Activated CD8-positive, alpha-beta T cell treated with anti-CD3 and anti-CD28 coated beads, Interleukin-2, amount 10 ng/mL, durations not matched to agents 7 days and 5 days (primary cell): ENCODE measurements around the gene SHFL. TPM values are rescaled to one million over a fixed set of nuclear protein-coding genes. Genes with fewer than 3 reads are reported as not detected.

ENCODE experiments used
- ATAC-seq: fragments of 150-1000 bp; cut with Tn5 transposase; one replicate; pipeline ENCODE4 v1.10.0; 2021; ENCODE audit warnings: moderate library complexity
- CTCF ChIA-PET: fragments of 350-600 bp; sonication (Branson Sonifier 250); formaldehyde crosslinking; loops from one replicate; lab custom pipeline; 2021; ENCODE audit warnings: antibody characterized with exemption; lab: Charles Lee
- POLR2A ChIA-PET: fragments of 350-600 bp; sonication (Branson Sonifier 250); formaldehyde crosslinking; loops from one replicate; lab custom pipeline; 2021; ENCODE audit warnings: antibody characterized with exemption; lab: Charles Lee
- DNase-seq: peaks from one replicate; pipeline ENCODE4 v3.0.0-alpha.2; 2020
- H3K27ac Mint-ChIP-seq: one replicate; pipeline ENCODE4 v1.8.0; 2021; ENCODE audit warnings: mild to moderate bottlenecking, mixed read lengths
- H3K27me3 Mint-ChIP-seq: one replicate; pipeline ENCODE4 v1.8.0; 2021; ENCODE audit warnings: low read depth, mixed read lengths
- H3K36me3 Mint-ChIP-seq: one replicate; pipeline ENCODE4 v1.8.0; 2021; ENCODE audit warnings: low read depth, mixed read lengths
- H3K4me1 Mint-ChIP-seq: one replicate; pipeline ENCODE4 v1.8.0; 2021; ENCODE audit warnings: low read depth, mixed read lengths
- H3K4me3 Mint-ChIP-seq: one replicate; pipeline ENCODE4 v1.8.0; 2021; ENCODE audit warnings: mild to moderate bottlenecking, mixed read lengths
- H3K9me3 Mint-ChIP-seq: one replicate; pipeline ENCODE4 v1.8.0; 2022; ENCODE audit warnings: mixed read lengths; ENCODE audit not compliant: insufficient read depth
- total RNA-seq, 2 experiments: library from RNA; stranded (reverse); gene quantifications; one replicate each; pipeline ENCODE4 v1.2.3, GENCODE V29; 2021

SHFL gene
- total RNA-seq, 2 experiments from 2014 or later = 81.2 to 89.5 TPM

DNA sequence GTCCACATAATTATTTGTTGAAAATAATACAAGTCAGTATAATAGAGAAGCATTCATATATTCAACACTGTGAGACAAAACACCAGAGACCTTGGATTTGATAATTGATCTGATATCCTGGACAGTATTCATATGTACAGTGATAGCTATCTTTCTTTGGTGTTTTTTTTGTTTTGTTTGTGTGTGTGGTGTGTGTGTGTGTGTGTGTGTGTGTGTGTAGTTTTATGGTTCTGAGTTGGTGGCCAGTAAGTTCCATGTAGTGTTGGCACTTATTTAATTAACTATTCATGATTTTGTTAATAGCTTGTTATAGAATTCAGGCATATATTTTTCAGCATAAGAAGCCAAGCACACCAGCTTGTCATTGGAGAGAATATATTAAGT lies 18.0 kb downstream of the SHFL start:
- CTCF ChIA-PET = interaction anchor here (0.6 to 11.3 kb wide), 10 partner anchors 6 to 468 kb away, joined by 3 to 135 read pairs (median 3); no protein-coding TSS in a partner anchor
- Mint-ChIP-seq H3K36me3 (peaks cover 23% of the 10 kb centered on the region), H3K27ac (peak overlapping the region; percentile 96), H3K4me1 (peaks cover 71% of the 10 kb centered on the region), H3K4me3 (peak overlapping the region; percentile 51), H3K9me3 (no peaks in the 10 kb centered on the region), H3K27me3 (no peaks in the 10 kb centered on the region)
- DNase-seq (no peak), ATAC-seq (no peak)
- POLR2A ChIA-PET = interaction anchor here (0.6 to 9.4 kb wide), 7 partner anchors 7 to 1478 kb away, joined by 3 to 92 read pairs (median 4); partner anchors contain the start of gene EIF3G

DNA sequence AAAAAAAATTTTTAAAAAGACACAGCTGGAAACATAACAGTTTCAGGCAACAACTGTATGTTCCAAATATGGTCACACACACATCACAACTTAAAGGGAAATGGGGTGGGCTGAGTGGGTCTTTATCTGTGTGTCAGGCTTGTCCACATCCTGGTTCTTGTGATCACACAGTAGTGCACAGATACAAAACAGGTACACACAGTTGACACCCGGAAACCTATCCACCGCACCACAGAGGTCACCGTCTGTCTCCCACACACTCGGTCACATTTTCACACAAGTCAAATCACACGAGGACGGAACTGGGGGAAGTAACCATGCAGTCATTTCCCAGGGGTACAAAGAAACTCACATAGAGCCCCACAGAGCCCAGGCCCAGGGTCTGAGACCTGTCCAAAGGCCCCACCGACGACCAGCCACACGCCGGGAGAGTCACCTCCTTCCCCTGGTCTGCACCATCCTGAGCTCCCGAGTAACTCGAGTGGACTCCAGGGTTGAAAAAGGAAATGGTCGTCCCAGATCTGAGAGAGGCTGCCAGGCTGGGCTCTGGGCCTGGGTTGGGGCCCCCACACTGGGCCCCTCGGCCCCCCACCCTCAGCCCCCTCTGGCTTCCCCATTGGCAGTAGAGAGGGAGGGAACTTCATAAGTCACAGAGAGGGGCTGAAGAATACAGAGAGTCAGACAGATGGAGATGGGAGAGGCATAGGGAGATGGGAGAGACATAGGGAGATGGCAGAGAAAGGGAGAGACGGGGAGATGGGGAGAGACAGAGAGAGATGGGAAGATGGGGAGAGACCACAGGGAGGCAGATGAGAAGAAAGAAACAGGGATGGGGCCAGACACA lies 18.8 kb downstream of the SHFL start:
- H3K9me3 Mint-ChIP-seq = no peaks in the 10 kb centered on the region
- no peaks in the 10 kb centered on the region for H3K27me3 Mint-ChIP-seq
- peaks cover 73% of the 10 kb centered on the region for H3K4me1 Mint-ChIP-seq
- ATAC-seq = peak; percentile 67
- peak overlapping the region; percentile 84 for H3K4me3 Mint-ChIP-seq
- peak; percentile 95 for DNase-seq
- H3K36me3 Mint-ChIP-seq = peaks cover 31% of the 10 kb centered on the region
- ChIA-PET POLR2A (interaction anchor here (0.6 to 9.4 kb wide), 7 partner anchors 8 to 281 kb away, joined by 3 to 92 read pairs (median 4); partner anchors contain the start of gene EIF3G), CTCF (interaction anchor here (0.7 to 11.3 kb wide), 9 partner anchors 6 to 319 kb away, joined by 3 to 135 read pairs (median 3); no protein-coding TSS in a partner anchor)
- H3K27ac Mint-ChIP-seq = peak overlapping the region; percentile 96

DNA sequence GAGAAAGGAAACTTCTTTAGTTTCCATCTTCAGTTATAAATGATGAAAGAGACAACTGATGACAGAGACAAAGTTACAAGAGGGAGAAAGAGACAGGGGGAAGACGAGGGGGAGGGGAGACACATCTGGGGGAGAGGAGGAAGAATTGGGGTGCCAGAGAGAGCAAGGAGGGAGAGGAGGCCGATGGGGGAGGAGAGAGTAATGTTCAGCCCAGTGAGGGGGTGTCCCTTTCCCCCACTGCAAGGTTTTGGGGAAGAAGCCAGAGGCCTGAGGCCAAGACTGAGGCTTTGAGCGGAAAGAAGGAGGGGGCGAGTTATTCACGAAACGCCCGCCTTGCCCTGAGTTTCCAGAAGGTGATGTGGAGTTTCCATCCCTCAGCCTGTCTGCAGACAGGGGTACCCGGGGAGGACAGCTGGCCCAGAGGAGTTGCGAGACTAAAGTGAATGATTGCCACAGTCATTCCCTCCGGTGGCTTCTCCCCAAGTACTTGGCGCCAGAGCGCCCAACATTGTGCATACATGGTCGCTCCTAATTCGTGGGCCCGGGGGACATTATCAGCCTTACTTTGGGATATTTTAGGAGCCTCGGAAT lies 19.5 kb downstream of the SHFL start:
- peak; percentile 82 for DNase-seq
- Mint-ChIP-seq H3K27ac (peak overlapping the region; percentile 96), H3K36me3 (peaks cover 36% of the 10 kb centered on the region), H3K4me1 (peaks cover 76% of the 10 kb centered on the region), H3K9me3 (no peaks in the 10 kb centered on the region), H3K4me3 (peak overlapping the region; percentile 84), H3K27me3 (no peaks in the 10 kb centered on the region)
- ChIA-PET CTCF (interaction anchor here (0.8 to 11.3 kb wide), 5 partner anchors 7 to 318 kb away, joined by 3 to 135 read pairs (median 4); partner anchors contain the start of gene EIF3G), POLR2A (interaction anchor here (0.6 to 9.4 kb wide), 4 partner anchors 9 to 89 kb away, joined by 3 to 92 read pairs (median 16); partner anchors contain the start of gene EIF3G)
- peak; percentile 31 for ATAC-seq

DNA sequence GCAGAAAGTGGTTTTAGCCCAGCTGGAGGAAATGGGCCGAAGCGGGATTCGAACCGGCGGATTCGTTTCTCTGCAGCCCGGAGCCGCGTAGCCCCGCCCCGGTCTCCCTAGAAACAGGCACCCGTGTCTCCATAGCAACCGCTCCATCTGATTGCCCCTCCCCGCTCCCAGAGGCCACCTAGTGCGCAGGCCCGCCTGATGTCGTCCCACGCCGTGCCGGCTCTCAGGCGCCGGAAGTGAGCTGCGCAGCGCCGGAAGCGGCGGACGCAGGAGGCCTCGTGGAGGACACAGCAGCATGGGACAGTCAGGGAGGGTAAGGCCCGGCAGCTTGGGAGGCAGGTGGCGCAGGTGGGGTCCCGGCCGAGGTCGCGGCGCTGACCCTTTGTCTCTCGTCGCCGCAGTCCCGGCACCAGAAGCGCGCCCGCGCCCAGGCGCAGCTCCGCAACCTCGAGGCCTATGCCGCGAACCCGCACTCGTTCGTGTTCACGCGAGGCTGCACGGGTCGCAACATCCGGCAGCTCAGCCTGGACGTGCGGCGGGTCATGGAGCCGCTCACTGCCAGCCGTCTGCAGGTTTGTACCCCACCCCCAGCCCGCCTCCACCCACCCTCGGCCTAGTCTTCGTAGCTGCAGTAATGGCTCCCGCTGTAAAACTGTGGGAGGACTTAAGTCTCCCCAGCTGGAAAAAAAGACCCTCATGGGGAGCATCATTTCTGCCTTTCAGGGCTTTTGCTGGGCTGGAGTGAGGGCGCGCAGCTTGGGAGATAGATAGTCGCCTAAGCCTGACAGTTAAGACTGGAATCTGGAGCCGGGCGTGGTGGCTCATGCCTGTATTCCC lies 20.2 kb downstream of the SHFL start, which contains the start of gene PPAN:
Gene PPAN, plus strand, starts transcription at position 263 of the 837 bp plus-strand sequence. Its CDS starts 33 bp downstream, at position 296.
- CTCF ChIA-PET = interaction anchor here (0.8 to 11.3 kb wide), 7 partner anchors 8 to 318 kb away, joined by 3 to 135 read pairs (median 4); partner anchors contain the start of gene EIF3G
- Mint-ChIP-seq H3K4me1 (peaks cover 78% of the 10 kb centered on the region), H3K36me3 (peaks cover 42% of the 10 kb centered on the region), H3K27me3 (no peaks in the 10 kb centered on the region), H3K4me3 (peak within 1 kb of the TSS; percentile 84), H3K27ac (peak within 1 kb of the TSS; percentile 96), H3K9me3 (no peaks in the 10 kb centered on the region)
- DNase-seq (peak; percentile 99), ATAC-seq (peak; percentile 77)
- POLR2A ChIA-PET = interaction anchor here (0.5 to 9.4 kb wide), 5 partner anchors 9 to 88 kb away, joined by 3 to 92 read pairs (median 4); partner anchors contain the start of gene EIF3G

DNA sequence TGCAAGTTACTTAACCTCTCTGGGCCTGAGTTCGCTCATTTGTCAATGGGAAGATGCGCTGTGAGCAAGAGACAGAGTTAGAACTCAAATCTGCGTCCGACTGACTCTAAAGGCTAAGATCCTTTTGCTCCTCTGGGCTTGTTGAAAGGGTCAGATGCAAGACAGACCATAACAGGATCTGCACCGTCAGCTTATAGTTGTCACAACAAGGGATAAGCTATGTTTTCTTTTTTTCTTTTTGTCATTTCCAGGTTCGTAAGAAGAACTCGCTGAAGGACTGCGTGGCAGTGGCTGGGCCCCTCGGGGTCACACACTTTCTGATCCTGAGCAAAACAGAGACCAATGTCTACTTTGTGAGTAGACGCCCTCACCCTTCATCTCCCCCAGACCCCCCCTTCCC lies 21.1 kb downstream of the SHFL start:
- Mint-ChIP-seq H3K4me1 (peaks cover 81% of the 10 kb centered on the region), H3K9me3 (no peaks in the 10 kb centered on the region), H3K4me3 (peak overlapping the region; percentile 84), H3K27ac (peak overlapping the region; percentile 96), H3K27me3 (no peaks in the 10 kb centered on the region), H3K36me3 (peaks cover 48% of the 10 kb centered on the region)
- CTCF ChIA-PET = interaction anchor here (1.3 to 11.3 kb wide), 4 partner anchors 9 to 152 kb away, joined by 3 to 135 read pairs (median 7); partner anchors contain the start of gene EIF3G
- POLR2A ChIA-PET = interaction anchor here (0.6 to 9.4 kb wide), 4 partner anchors 9 to 491 kb away, joined by 4 to 92 read pairs (median 5); partner anchors contain the start of gene EIF3G
- ATAC-seq (no peak), DNase-seq (no peak)

DNA sequence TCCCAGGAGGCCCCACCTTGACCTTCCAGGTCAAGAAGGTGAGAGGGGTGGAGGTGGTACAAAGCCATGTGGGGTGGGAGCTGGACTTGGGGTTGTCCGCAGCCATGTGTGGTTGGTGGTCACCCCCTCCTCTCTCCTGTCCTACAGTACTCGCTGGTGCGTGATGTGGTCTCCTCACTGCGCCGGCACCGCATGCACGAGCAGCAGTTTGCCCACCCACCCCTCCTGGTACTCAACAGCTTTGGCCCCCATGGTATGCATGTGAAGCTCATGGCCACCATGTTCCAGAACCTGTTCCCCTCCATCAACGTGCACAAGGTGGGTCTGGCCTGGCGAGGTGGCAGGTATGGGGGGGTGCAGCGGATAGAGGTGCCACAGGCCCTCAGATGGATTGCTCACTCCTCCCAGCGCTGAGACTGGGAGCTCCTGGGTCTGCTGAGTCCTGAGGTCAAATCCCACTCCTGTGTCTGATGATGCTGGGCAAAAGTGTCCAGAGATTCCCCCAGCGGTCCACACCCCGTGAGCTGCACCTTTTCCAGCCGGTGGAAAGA lies 21.8 kb downstream of the SHFL start:
- no peak for ATAC-seq
- H3K36me3 Mint-ChIP-seq = peaks cover 54% of the 10 kb centered on the region
- POLR2A ChIA-PET = interaction anchor here (0.6 to 9.4 kb wide), 5 partner anchors 9 to 492 kb away, joined by 4 to 92 read pairs (median 4); partner anchors contain the start of gene EIF3G

DNA sequence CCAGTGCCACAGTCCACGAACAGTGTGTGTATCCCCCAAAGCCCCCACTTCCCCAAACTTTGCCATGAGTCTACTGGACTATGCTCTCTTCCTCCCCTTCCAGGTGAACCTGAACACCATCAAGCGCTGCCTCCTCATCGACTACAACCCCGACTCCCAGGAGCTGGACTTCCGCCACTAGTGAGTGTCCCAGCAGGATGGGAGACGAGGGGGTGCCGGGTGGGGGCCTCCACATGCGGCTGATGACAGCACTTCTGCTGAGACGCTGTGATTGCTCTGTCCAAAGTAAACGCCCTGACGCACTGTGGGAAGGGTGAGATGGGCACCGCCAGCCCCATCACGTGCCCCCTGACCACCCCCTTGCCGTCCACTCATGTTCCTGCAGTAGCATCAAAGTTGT lies 23.4 kb downstream of the SHFL start:
- no peaks in the 10 kb centered on the region for H3K27me3 Mint-ChIP-seq
- peaks cover 61% of the 10 kb centered on the region for H3K36me3 Mint-ChIP-seq
- CTCF ChIA-PET = interaction anchor here (0.6 to 11.3 kb wide), 3 partner anchors 11 to 140 kb away, joined by 4 to 135 read pairs (median 5); partner anchors contain the start of gene EIF3G

More for the DNA sequence above, 21.8 kb downstream of the SHFL start:
- peaks cover 81% of the 10 kb centered on the region for H3K4me1 Mint-ChIP-seq
- H3K27ac Mint-ChIP-seq = peak overlapping the region; percentile 96
- CTCF ChIA-PET = interaction anchor here (0.9 to 11.3 kb wide), 5 partner anchors 9 to 151 kb away, joined by 3 to 135 read pairs (median 5); partner anchors contain the start of gene EIF3G
- H3K4me3 Mint-ChIP-seq = peak overlapping the region; percentile 84
- no peaks in the 10 kb centered on the region for H3K9me3 Mint-ChIP-seq
- no peak for DNase-seq
- no peaks in the 10 kb centered on the region for H3K27me3 Mint-ChIP-seq

DNA sequence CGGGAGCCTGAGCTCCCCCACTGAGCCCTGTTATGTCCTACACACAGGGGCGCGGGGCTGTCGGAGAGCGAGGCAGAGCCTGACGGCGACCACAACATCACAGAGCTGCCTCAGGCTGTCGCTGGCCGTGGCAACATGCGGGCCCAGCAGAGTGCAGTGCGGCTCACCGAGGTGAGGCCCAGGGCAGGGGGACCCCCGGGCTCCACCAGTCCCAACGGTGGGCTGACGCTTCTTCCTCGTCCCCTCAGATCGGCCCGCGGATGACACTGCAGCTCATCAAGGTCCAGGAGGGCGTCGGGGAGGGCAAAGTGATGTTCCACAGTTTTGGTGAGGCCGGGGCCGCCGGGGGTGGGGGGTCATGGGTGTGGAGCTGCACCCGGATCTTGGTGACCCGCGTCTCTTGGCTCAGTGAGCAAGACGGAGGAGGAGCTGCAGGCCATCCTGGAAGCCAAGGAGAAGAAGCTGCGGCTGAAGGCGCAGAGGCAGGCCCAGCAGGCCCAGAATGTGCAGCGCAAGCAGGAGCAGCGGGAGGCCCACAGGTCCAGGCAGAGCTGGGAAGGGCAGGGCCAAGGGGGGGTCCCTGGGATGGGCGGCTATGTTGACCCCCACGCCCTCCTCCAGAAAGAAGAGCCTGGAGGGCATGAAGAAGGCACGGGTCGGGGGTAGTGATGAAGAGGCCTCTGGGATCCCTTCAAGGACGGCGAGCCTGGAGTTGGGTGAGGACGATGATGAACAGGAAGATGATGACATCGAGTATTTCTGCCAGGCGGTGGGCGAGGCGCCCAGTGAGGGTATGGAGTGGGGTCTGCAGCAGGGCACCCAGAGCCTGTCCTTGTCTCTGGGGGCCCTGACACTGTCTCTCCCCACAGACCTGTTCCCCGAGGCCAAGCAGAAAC lies 24.2 kb downstream of the SHFL start:
- ChIA-PET CTCF (interaction anchor here (0.6 to 11.3 kb wide), 2 partner anchors 12 to 139 kb away, joined by 4 to 135 read pairs; no protein-coding TSS in a partner anchor), POLR2A (interaction anchor here (0.6 to 1.5 kb wide), 4 partner anchors 9 to 387 kb away, joined by 3 to 7 read pairs (median 5); no protein-coding TSS in a partner anchor)
- H3K9me3 Mint-ChIP-seq = no peaks in the 10 kb centered on the region
- peaks cover 69% of the 10 kb centered on the region for H3K36me3 Mint-ChIP-seq
- ATAC-seq = no peak
- H3K27ac Mint-ChIP-seq = peak overlapping the region; percentile 37
- no peaks in the 10 kb centered on the region for H3K27me3 Mint-ChIP-seq
- peaks cover 72% of the 10 kb centered on the region for H3K4me1 Mint-ChIP-seq
- no peak for DNase-seq
- H3K4me3 Mint-ChIP-seq = peak overlapping the region; percentile 61

More for the DNA sequence above, 23.4 kb downstream of the SHFL start:
- H3K27ac Mint-ChIP-seq = peak overlapping the region; percentile 34
- POLR2A ChIA-PET = interaction anchor here (1.1 to 1.5 kb wide), 2 partner anchors 10 to 13 kb away, joined by 3 to 7 read pairs; no protein-coding TSS in a partner anchor
- DNase-seq (no peak), ATAC-seq (no peak)
- H3K4me3 Mint-ChIP-seq = peak overlapping the region; percentile 22
- H3K9me3 Mint-ChIP-seq = no peaks in the 10 kb centered on the region
- H3K4me1 Mint-ChIP-seq = peaks cover 80% of the 10 kb centered on the region

DNA sequence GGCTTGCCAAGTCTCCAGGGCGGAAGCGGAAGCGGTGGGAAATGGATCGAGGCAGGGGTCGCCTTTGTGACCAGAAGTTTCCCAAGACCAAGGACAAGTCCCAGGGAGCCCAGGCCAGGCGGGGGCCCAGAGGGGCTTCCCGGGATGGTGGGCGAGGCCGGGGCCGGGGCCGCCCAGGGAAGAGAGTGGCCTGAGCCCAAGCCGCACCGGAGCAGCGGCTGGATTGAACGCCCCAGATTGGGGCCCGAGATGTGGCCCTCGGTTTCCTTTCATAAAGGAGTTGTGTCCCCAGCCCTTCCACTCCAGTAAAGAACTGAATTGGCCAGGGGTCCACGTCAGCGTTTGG lies 24.8 kb downstream of the SHFL start:
- Mint-ChIP-seq H3K4me1 (peaks cover 68% of the 10 kb centered on the region), H3K4me3 (peak overlapping the region; percentile 61), H3K36me3 (peaks cover 73% of the 10 kb centered on the region), H3K27ac (peak overlapping the region; percentile 95), H3K9me3 (no peaks in the 10 kb centered on the region), H3K27me3 (no peaks in the 10 kb centered on the region)
- CTCF ChIA-PET = interaction anchor here (11.3 kb wide), 1 partner anchor 12 kb away, joined by 135 read pairs; no protein-coding TSS in a partner anchor
- POLR2A ChIA-PET = interaction anchor here (0.6 to 1.7 kb wide), 3 partner anchors 15 to 387 kb away, joined by 3 to 10 read pairs (median 7); no protein-coding TSS in a partner anchor
- DNase-seq (no peak), ATAC-seq (no peak)
